Mucosa of rectum (tissue), 2 donors: ENCODE measurements around the gene CACNA1B.

Experiments used
- H3K27ac ChIP-seq, 2 donors: one replicate each; pipeline ENCODE4 v1.7.0; 2013; ENCODE audit warnings: inconsistent platforms in 2 of 2, low read depth in 2 of 2, low read length in 2 of 2
- H3K27me3 ChIP-seq, 2 donors: one replicate each; pipeline ENCODE4 v1.7.0; 2013; ENCODE audit warnings: low read length in 2 of 2; ENCODE audit not compliant: control insufficient read depth in 2 of 2, insufficient read depth in 2 of 2
- H3K36me3 ChIP-seq, 2 donors: one replicate each; pipeline ENCODE4 v1.7.0; 2013; ENCODE audit warnings: low read length in 2 of 2; ENCODE audit not compliant: control insufficient read depth in 2 of 2, insufficient read depth in 2 of 2
- H3K4me1 ChIP-seq, 2 donors: one replicate each; pipeline ENCODE4 v1.7.0; 2013; ENCODE audit warnings: low read length in 2 of 2, mild to moderate bottlenecking in 1 of 2; ENCODE audit not compliant: control insufficient read depth in 2 of 2, insufficient read depth in 2 of 2
- H3K4me3 ChIP-seq, 2 donors: one replicate each; pipeline ENCODE4 v1.7.0; 2013; ENCODE audit warnings: low read length in 2 of 2
- H3K9ac ChIP-seq, 2 donors: one replicate each; pipeline ENCODE4 v1.7.0; 2013; ENCODE audit warnings: low read length in 2 of 2, low read depth in 1 of 2, mild to moderate bottlenecking in 1 of 2
- H3K9me3 ChIP-seq, 2 donors: one replicate each; pipeline ENCODE4 v1.7.0; 2013; ENCODE audit warnings: low read length in 2 of 2; ENCODE audit not compliant: control insufficient read depth in 2 of 2
- donor health status: healthy.
- donor health status: Normal muscosa, but diverticular disease.

CACNA1B gene

GRCh38 chr9:138038244-138038671 is 160.7 kb downstream of the CACNA1B start:
- no peak overlapping the region for H3K4me3 ChIP-seq
- no peak overlapping the region for H3K27ac ChIP-seq
- H3K9ac ChIP-seq = no peak overlapping the region
- no peaks in the 10 kb centered on the region for H3K9me3 ChIP-seq
- H3K36me3 ChIP-seq = no peaks in the 10 kb centered on the region
- no peaks in the 10 kb centered on the region for H3K4me1 ChIP-seq
- peaks cover 2 to 4% of the 10 kb centered on the region in 2 donors for H3K27me3 ChIP-seq

DNA sequence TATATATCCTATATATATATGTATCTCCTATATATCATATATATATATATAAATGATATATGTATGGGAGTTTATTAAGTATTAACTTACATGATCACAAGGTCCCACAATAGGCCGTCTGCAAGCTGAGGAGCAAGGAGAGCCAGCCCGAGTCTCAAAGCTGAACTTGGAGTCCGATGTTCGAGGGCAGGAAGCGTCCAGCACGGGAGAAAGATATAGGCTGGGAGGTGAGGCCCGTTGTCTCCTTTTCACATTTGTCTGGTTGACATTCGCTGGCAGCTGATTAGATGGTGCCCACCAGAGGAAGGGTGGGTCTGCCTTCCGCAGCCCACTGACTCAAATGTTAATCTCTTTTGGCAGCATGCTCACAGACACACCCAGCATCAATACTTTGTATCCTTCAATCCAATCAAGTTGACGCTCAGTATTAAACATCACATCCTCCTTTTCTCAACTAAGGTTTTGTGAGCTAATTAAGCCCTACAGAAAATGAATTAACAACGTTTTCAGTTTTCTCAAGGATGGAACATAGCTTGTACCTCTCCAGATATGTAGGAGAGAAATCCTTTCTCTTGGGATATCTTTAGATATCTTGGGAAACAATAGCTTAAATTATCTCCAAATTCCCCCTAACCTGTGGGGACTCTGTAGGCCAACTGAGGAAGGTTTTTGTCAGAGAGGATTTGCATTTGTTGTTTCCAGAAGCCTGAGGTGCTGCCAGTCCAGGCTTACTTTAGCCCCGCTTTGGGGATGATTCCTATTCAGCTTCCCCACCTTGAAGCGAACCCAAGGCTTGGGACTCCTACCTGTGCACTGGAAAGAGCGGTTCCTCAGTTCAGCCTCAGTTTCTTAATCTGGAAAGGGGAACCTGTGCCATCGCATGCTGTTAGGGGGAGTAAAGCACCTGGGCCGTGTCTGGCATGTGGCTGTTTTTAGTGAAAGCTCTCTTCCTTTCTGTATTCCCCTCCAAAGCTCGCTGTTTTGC is 163.2 kb downstream of the CACNA1B start:
- Histone ChIP-seq H3K9ac (no peak overlapping the region), H3K4me1 (no peaks in the 10 kb centered on the region), H3K4me3 (no peak overlapping the region), H3K27ac (no peak overlapping the region), H3K9me3 (no peaks in the 10 kb centered on the region), H3K27me3 (peaks cover 0 to 2% of the 10 kb centered on the region in 2 donors), H3K36me3 (no peaks in the 10 kb centered on the region)

DNA sequence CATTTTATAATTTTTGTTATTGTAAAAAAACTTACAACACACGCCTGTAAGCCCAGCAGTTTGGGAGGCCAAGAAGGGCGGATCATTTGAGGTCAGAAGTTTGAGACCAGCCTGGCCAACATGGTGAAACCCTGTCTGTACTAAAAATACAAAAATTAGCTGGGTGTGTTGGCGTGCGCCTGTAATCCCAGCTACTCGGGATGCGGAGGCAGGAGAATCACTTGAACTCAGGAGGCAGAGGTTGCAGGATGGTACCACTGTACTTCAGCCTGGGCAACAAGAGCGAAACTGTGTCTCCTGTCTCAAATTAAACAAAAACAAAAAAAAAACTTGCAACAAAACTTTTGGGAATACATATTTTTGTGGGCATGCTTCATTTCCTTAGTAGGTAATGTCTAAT is 164.6 kb downstream of the CACNA1B start:
- Histone ChIP-seq H3K4me1 (no peaks in the 10 kb centered on the region), H3K36me3 (no peaks in the 10 kb centered on the region), H3K4me3 (no peak overlapping the region), H3K9me3 (no peaks in the 10 kb centered on the region), H3K27me3 (peaks cover 0 to 2% of the 10 kb centered on the region in 2 donors), H3K9ac (no peak overlapping the region), H3K27ac (no peak overlapping the region)

- no peaks in the 10 kb centered on the region for H3K4me1 ChIP-seq
- H3K27ac ChIP-seq = no peak overlapping the region
- H3K27me3 ChIP-seq = peaks cover 0 to 2% of the 10 kb centered on the region in 2 donors
- no peak overlapping the region for H3K9ac ChIP-seq
- no peaks in the 10 kb centered on the region for H3K9me3 ChIP-seq
- no peak overlapping the region for H3K4me3 ChIP-seq
- no peaks in the 10 kb centered on the region for H3K36me3 ChIP-seq
Measured at GRCh38 chr9:138042640-138043039, 165.1 kb downstream of the CACNA1B start.

GRCh38 chr9:138043061-138043410 is 165.5 kb downstream of the CACNA1B start:
- H3K27me3 ChIP-seq = peaks cover 0 to 2% of the 10 kb centered on the region in 2 donors
- no peak overlapping the region for H3K4me3 ChIP-seq

DNA sequence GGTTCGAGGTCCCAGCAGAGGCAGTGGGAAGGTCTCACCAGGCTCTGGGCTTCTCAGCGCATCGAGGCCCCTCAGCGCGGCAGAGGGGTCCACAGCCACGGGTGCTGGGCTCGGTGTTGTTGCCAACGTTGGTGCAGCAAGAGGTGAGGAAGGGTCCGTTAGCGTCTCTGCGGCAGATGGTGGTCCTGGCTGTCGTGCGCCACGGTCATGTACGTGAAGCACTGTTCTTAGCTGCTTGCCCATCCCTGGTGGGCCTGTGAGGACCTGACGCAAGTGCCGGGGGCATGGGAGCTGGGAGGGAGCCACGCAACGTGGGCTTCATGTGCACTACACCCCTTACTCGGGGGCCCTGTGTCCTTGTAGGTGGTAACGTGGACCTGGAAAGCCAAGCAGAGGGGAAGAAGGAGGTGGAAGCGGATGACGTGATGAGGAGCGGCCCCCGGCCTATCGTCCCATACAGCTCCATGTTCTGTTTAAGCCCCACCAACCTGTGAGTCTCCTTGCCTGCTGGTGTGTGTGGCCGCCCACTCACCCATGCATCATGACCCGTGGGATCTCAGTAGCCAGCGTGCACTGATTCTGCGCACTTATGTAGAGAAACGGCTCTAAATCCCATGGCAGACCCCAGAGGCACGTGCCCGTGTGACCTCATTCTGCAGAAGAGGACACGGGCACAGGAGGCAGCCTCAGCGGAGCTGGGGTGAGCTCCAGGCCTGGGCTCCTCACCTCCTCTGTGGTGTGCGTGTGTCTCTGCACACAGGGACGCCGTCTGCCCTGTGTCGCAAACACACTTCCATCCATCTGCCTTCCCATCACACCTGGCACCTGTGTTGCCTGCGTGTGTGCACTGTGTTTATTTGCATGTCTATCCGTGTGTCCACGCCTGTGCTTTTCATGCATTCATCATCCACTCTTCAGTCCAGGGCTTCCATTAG is 166.1 kb downstream of the CACNA1B start:
- no peak overlapping the region for H3K27ac ChIP-seq

More at GRCh38 chr9:138043061-138043410, 165.5 kb downstream of the CACNA1B start:
- no peaks in the 10 kb centered on the region for H3K36me3 ChIP-seq
- no peaks in the 10 kb centered on the region for H3K4me1 ChIP-seq
- no peak overlapping the region for H3K27ac ChIP-seq
- H3K9ac ChIP-seq = no peak overlapping the region
- H3K9me3 ChIP-seq = no peaks in the 10 kb centered on the region

DNA sequence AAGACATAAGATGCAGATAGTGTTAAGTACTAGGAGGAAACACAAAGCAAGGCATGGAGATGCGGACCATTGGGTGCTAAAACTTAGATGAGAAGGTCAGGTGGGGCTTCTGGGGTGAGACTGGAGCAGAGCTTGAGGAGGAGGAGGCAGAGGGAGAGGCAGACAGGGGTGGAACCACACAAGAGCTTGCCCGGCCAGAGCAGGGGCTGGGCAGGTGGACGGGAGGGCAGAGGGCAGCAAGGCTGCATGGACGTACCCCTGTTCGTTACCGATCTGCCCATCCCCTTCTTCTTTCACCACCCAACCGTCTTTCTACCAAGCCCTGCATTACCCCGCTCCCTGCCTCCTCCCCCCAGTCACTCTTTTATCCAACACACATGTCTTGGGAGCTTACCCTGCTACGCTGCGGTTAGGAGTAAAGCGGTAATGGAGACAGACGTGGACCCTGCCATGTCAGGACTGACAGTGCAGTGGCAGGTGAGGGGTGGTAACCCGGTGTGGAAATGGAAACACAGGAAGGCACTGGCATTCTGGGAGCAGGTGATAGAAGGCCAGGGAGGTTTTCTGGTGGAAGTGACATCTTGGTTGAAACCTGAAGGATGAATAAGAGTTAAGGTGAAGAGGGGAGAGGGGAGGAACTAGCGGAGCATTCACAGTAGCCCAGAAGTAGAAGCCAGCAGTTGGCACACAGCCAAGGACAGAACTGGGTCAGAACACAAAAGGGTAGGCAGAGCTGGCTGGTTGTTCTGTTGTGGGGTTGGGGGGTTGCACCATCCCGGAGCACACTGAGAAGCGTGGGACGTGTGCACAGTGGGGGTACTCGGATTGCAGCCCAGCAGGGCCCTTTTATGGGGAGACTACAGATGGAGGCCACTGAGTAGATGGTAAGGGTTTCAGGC is 167.2 kb downstream of the CACNA1B start:
- Histone ChIP-seq H3K27ac (no peak overlapping the region), H3K9ac (no peak overlapping the region), H3K9me3 (no peaks in the 10 kb centered on the region), H3K4me1 (no peaks in the 10 kb centered on the region), H3K4me3 (no peak overlapping the region), H3K27me3 (peaks cover 0 to 2% of the 10 kb centered on the region in 2 donors), H3K36me3 (no peaks in the 10 kb centered on the region)

More for the DNA sequence above, 166.1 kb downstream of the CACNA1B start:
- Histone ChIP-seq H3K9ac (no peak overlapping the region), H3K36me3 (no peaks in the 10 kb centered on the region), H3K9me3 (no peaks in the 10 kb centered on the region), H3K4me3 (no peak overlapping the region), H3K4me1 (no peaks in the 10 kb centered on the region), H3K27me3 (peaks cover 0 to 2% of the 10 kb centered on the region in 2 donors)

- Histone ChIP-seq H3K9me3 (no peaks in the 10 kb centered on the region), H3K9ac (no peak overlapping the region), H3K27me3 (peaks cover 0 to 2% of the 10 kb centered on the region in 2 donors), H3K4me3 (no peak overlapping the region), H3K36me3 (no peaks in the 10 kb centered on the region), H3K4me1 (no peaks in the 10 kb centered on the region), H3K27ac (no peak overlapping the region)
Measured at GRCh38 chr9:138045541-138046490, 168.2 kb downstream of the CACNA1B start.
